Gastroesophageal sphincter (tissue), 3 donors: ENCODE data around the gene ZNF280D.

Experiments used
- EP300 ChIP-seq: sonication (generic); formaldehyde crosslinking; IDR thresholded peaks from one replicate; pipeline ENCODE4 v1.6.1; 2017; ENCODE audit warnings: antibody characterized with exemption, mild to moderate bottlenecking
- POLR2A ChIP-seq, 2 donors: fragments of 450-650 bp; IDR thresholded peaks; one replicate each; pipeline ENCODE4 v1.6.1; 2017; ENCODE audit warnings: antibody characterized with exemption in 2 of 2, mild to moderate bottlenecking in 2 of 2, moderate library complexity in 1 of 2
- TF ChIP-seq, protein P1 (sequence below), 4 experiments: fragments of 200-600 bp in 2 of 4; fragments of 450-650 bp in 2 of 4; sonication (generic) in 1 of 4; IDR thresholded peaks; one replicate each; pipeline ENCODE4 v1.5.1; 2017 to 2019; ENCODE audit warnings: antibody characterized with exemption in 4 of 4, mild to moderate bottlenecking in 2 of 4, moderate library complexity in 2 of 4

DNA sequence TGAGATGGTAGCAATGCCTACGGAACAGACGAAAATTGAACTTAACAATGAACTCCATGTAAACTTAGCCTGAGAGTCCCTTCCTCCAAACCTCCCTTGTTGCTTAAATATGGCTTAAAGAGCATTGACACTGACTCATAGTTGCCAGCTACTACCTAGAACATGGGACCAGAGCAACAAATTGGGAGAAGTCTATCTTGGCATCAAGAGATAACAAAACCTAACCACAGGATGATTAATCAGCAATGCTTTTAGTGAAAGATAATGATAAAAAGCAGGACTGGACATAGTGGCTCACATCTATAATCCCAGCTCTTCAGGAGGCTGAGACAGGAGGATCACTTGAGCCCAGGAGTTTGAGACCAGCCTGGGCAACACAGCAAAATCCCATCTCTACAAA, 150.5 kb downstream of the ZNF280D start:
- TF ChIP-seq, protein P1, sequence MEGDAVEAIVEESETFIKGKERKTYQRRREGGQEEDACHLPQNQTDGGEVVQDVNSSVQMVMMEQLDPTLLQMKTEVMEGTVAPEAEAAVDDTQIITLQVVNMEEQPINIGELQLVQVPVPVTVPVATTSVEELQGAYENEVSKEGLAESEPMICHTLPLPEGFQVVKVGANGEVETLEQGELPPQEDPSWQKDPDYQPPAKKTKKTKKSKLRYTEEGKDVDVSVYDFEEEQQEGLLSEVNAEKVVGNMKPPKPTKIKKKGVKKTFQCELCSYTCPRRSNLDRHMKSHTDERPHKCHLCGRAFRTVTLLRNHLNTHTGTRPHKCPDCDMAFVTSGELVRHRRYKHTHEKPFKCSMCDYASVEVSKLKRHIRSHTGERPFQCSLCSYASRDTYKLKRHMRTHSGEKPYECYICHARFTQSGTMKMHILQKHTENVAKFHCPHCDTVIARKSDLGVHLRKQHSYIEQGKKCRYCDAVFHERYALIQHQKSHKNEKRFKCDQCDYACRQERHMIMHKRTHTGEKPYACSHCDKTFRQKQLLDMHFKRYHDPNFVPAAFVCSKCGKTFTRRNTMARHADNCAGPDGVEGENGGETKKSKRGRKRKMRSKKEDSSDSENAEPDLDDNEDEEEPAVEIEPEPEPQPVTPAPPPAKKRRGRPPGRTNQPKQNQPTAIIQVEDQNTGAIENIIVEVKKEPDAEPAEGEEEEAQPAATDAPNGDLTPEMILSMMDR (IDR thresholded peaks at IDR 0.05): no peak
- TF ChIP-seq POLR2A (IDR thresholded peaks at IDR 0.05) (no peak), EP300 (no peak)
